ENCODE measurements around the gene RLN3.
"Not testable (repeated sequence)": the region's sequence is repeated elsewhere in the genome, so short reads cannot be mapped to it uniquely, and the experiment has no call there.

Gene RLN3

GRCh38 chr19:13995878-13996765 is 31.8 kb upstream of the RLN3 start:
- peak; percentile 37 for DNase-seq

- DNase-seq: peak; percentile 35
Measured at GRCh38 chr19:13996928-13997630, 30.9 kb upstream of the RLN3 start.

- peak; percentile 56 for DNase-seq
Measured at GRCh38 chr19:13997631-13997962, 30.4 kb upstream of the RLN3 start.

- no peak for DNase-seq
Measured at GRCh38 chr19:13998426-13998825, 29.5 kb upstream of the RLN3 start.

GRCh38 chr19:13999085-13999484 is 28.9 kb upstream of the RLN3 start:
- DNase-seq: no peak

GRCh38 chr19:14000691-14001375 is 27.1 kb upstream of the RLN3 start:
- no peak for DNase-seq

GRCh38 chr19:14002571-14003250 is 25.2 kb upstream of the RLN3 start:
- no peak for DNase-seq

- no peak for DNase-seq
Measured at GRCh38 chr19:14003251-14004055, 24.5 kb upstream of the RLN3 start.

- no peak for DNase-seq
Measured at GRCh38 chr19:14004619-14005348, 23.2 kb upstream of the RLN3 start.

GRCh38 chr19:14005349-14006084 is 22.4 kb upstream of the RLN3 start:
- peak; percentile 92 for DNase-seq

GRCh38 chr19:14006085-14006765 is 21.7 kb upstream of the RLN3 start, which contains the start of gene RFX1:
RFX1 (minus strand) TSS chr19:14006320; CDS start chr19:13993843, 12,477 bp downstream.
- peak; percentile 100 for DNase-seq

- no peak for DNase-seq
Measured at GRCh38 chr19:14006766-14007562, 21.0 kb upstream of the RLN3 start.

GRCh38 chr19:14012378-14012915 is 15.5 kb upstream of the RLN3 start:
- DNase-seq: no peak

GRCh38 chr19:14015524-14016035 is 12.4 kb upstream of the RLN3 start:
- DNase-seq: no peak

- DNase-seq: no peak
Measured at GRCh38 chr19:14019100-14019499, 8.8 kb upstream of the RLN3 start.

GRCh38 chr19:14019739-14020138 is 8.2 kb upstream of the RLN3 start:
- DNase-seq: not testable (repeated sequence)

GRCh38 chr19:14021474-14021873 is 6.5 kb upstream of the RLN3 start:
- no peak for DNase-seq

- no peak for DNase-seq
Measured at GRCh38 chr19:14022469-14022868, 5.5 kb upstream of the RLN3 start.
